NOMO-1 treated with DMSO at 0.1 percent for 48 hours (cell line): ENCODE results near the gene EVI5L.
"Not testable (repeated sequence)": the region's sequence is repeated elsewhere in the genome, so short reads cannot be mapped to it uniquely, and the experiment has no call there.

Source experiments
- DNase-seq: peaks from one replicate; lab custom pipeline; 2025; ENCODE audit not compliant: unreplicated experiment; lab: John Stamatoyannopoulos, UW

EVI5L gene

GRCh38 chr19:7845390-7846154, 15.6 kb downstream of the EVI5L start:
- DNase-seq: no peak

GRCh38 chr19:7846155-7846646, 16.2 kb downstream of the EVI5L start:
- no peak for DNase-seq

GRCh38 chr19:7847664-7848063, 17.6 kb downstream of the EVI5L start:
- DNase-seq: no peak

GRCh38 chr19:7848779-7849457, 18.9 kb downstream of the EVI5L start:
- DNase-seq: no peak

- DNase-seq: no peak
Measured at GRCh38 chr19:7849631-7849999, 19.6 kb downstream of the EVI5L start.

- no peak for DNase-seq
Measured at GRCh38 chr19:7850000-7850813, 20.2 kb downstream of the EVI5L start.

- DNase-seq: no peak
Measured at GRCh38 chr19:7850945-7851622, 21.1 kb downstream of the EVI5L start.

- no peak for DNase-seq
Measured at GRCh38 chr19:7851623-7852500, 21.8 kb downstream of the EVI5L start.

- peak; percentile 49 for DNase-seq
Measured at GRCh38 chr19:7852851-7853769, 23.1 kb downstream of the EVI5L start.

GRCh38 chr19:7853770-7854128, 23.7 kb downstream of the EVI5L start:
- no peak for DNase-seq

GRCh38 chr19:7855426-7856108, 25.5 kb downstream of the EVI5L start:
- no peak for DNase-seq

GRCh38 chr19:7856109-7856591, 26.1 kb downstream of the EVI5L start:
- DNase-seq: no peak

- no peak for DNase-seq
Measured at GRCh38 chr19:7856679-7857663, 27.0 kb downstream of the EVI5L start.

GRCh38 chr19:7857727-7858108, 27.7 kb downstream of the EVI5L start:
- no peak for DNase-seq

GRCh38 chr19:7858109-7858770, 28.2 kb downstream of the EVI5L start:
- DNase-seq: no peak

- DNase-seq: not testable (repeated sequence)
Measured at GRCh38 chr19:7859087-7859486, 29.1 kb downstream of the EVI5L start.
